IMR-90 (cell line): ENCODE measurements around the gene C19orf85. TPM values are rescaled to one million over a fixed set of nuclear protein-coding genes. Genes with fewer than 3 reads are reported as not detected.

Experiments used
- ATAC-seq: fragments of 200-7000 bp; cut with Tn5 transposase; 2 replicates; pipeline ENCODE4 v1.9.1; 2020; ENCODE audit warnings: low read depth, mild to moderate bottlenecking, moderate library complexity
- BruUV-seq: library from RNA; stranded (reverse); fragments of 400-500 nt; replicated peaks from 2 replicates; lab custom pipeline; 2021; lab: Mats Ljungman, UMichigan
- CTCF ChIA-PET: fragments of 300-600 bp; formaldehyde crosslinking; extraction: SDS; loops from one replicate; lab custom pipeline; 2021; ENCODE audit warnings: antibody characterized with exemption; lab: Yijun Ruan, JAX
- POLR2A ChIA-PET: fragments of 300-600 bp; sonication (Branson Sonifier 250); formaldehyde crosslinking; loops from one replicate; lab custom pipeline; 2022; ENCODE audit warnings: antibody characterized with exemption; ENCODE audit not compliant: unreplicated experiment; lab: Charles Lee
- DNase-seq: peaks from one replicate; pipeline ENCODE4 v3.0.0; 2013
- H2AFZ ChIP-seq: replicated peaks from 2 replicates; pipeline ENCODE3; 2013; ENCODE audit warnings: low read length, mild to moderate bottlenecking; ENCODE audit not compliant: poor library complexity
- H2AK5ac ChIP-seq: 2 replicates; pipeline ENCODE4 v1.6.1; 2013; ENCODE audit warnings: low read depth, low read length, inconsistent platforms
- H2AK9ac ChIP-seq: replicated peaks from 2 replicates; pipeline ENCODE3; 2013; ENCODE audit warnings: mild to moderate bottlenecking, low read depth, low read length, moderate library complexity; ENCODE audit not compliant: poor library complexity
- H2BK120ac ChIP-seq: 2 replicates; pipeline ENCODE4 v1.6.1; 2013; ENCODE audit warnings: low read depth, low read length, inconsistent platforms
- H2BK15ac ChIP-seq: 3 replicates; pipeline ENCODE4 v1.6.1; 2013; ENCODE audit warnings: low read depth, low read length, inconsistent platforms
- H2BK20ac ChIP-seq: 2 replicates; pipeline ENCODE4 v1.6.1; 2013; ENCODE audit warnings: low read depth, mild to moderate bottlenecking, inconsistent platforms, low read length, moderate library complexity
- H2BK5ac ChIP-seq: 2 replicates; pipeline ENCODE4 v1.6.1; 2013; ENCODE audit warnings: mild to moderate bottlenecking, low read depth, low read length, inconsistent platforms; ENCODE audit not compliant: poor library complexity, severe bottlenecking
- H3K14ac ChIP-seq: replicated peaks from 2 replicates; pipeline ENCODE4 v1.6.1; 2013; ENCODE audit warnings: low read depth, low read length, inconsistent platforms
- H3K18ac ChIP-seq: 2 replicates; pipeline ENCODE4 v1.6.1; 2013; ENCODE audit warnings: low read depth, low read length, control low read depth
- H3K23ac ChIP-seq: 2 replicates; pipeline ENCODE4 v1.6.1; 2013; ENCODE audit warnings: low read depth, low read length, inconsistent platforms
- H3K27ac ChIP-seq: 2 replicates; pipeline ENCODE4 v1.5.1; 2013; ENCODE audit warnings: mild to moderate bottlenecking, control low read depth, low read length; ENCODE audit not compliant: insufficient read depth
- H3K27me3 ChIP-seq: 2 replicates; pipeline ENCODE4 v1.6.1; 2013; ENCODE audit warnings: low read length; ENCODE audit not compliant: control insufficient read depth, insufficient read depth
- H3K36me3 ChIP-seq: 2 replicates; pipeline ENCODE4 v1.6.1; 2013; ENCODE audit warnings: low read length, mixed read lengths; ENCODE audit not compliant: control insufficient read depth, insufficient read depth
- H3K4ac ChIP-seq: 2 replicates; pipeline ENCODE4 v1.6.1; 2013; ENCODE audit warnings: low read depth, low read length, inconsistent platforms
- H3K4me1 ChIP-seq: 2 replicates; pipeline ENCODE4 v1.6.1; 2013; ENCODE audit warnings: low read length, mixed read lengths; ENCODE audit not compliant: control insufficient read depth, insufficient read depth
- H3K4me2 ChIP-seq: 2 replicates; pipeline ENCODE4 v1.6.1; 2013; ENCODE audit warnings: low read depth, mild to moderate bottlenecking, control low read depth, low read length, moderate library complexity
- H3K4me3 ChIP-seq: 2 replicates; pipeline ENCODE4 v1.5.1; 2013; ENCODE audit warnings: low read depth, mild to moderate bottlenecking, control low read depth, low read length, moderate library complexity; ENCODE audit not compliant: insufficient read depth
- H3K56ac ChIP-seq: 2 replicates; pipeline ENCODE4 v1.6.1; 2013; ENCODE audit warnings: low read length, inconsistent platforms; ENCODE audit not compliant: insufficient read depth; ENCODE audit errors: extremely low read depth
- H3K79me1 ChIP-seq, 2 experiments: 2 replicates each; pipeline ENCODE4 v1.6.1; 2013; ENCODE audit warnings: low read length in 2 of 2, inconsistent platforms in 1 of 2, low read depth in 1 of 2
- H3K9ac ChIP-seq: 2 replicates; pipeline ENCODE4 v1.6.1; 2013; ENCODE audit warnings: low read depth, low read length, control low read depth
- H3K9me1 ChIP-seq: 2 replicates; pipeline ENCODE4 v1.6.1; 2013; ENCODE audit warnings: low read length, inconsistent platforms; ENCODE audit not compliant: insufficient read depth
- H3K9me3 ChIP-seq: 2 replicates; pipeline ENCODE4 v1.6.1; 2013; ENCODE audit warnings: low read length; ENCODE audit not compliant: control insufficient read depth, insufficient read depth
- H4K20me1 ChIP-seq: 2 replicates; pipeline ENCODE4 v1.6.1; 2013; ENCODE audit warnings: low read length, inconsistent platforms; ENCODE audit not compliant: insufficient read depth
- H4K5ac ChIP-seq: 2 replicates; pipeline ENCODE4 v1.6.1; 2013; ENCODE audit warnings: mild to moderate bottlenecking, low read depth, low read length, control low read depth
- H4K8ac ChIP-seq, 2 experiments: 2 replicates each; pipeline ENCODE4 v1.6.1; 2013; ENCODE audit warnings: low read depth in 2 of 2, low read length in 2 of 2, control low read depth in 1 of 2, inconsistent platforms in 1 of 2
- H4K91ac ChIP-seq: 2 replicates; pipeline ENCODE4 v1.6.1; 2013; ENCODE audit warnings: low read depth, low read length, inconsistent platforms; ENCODE audit not compliant: insufficient read depth
- BHLHE40 ChIP-seq: fragments of 150-350 bp; IDR thresholded peaks from 2 replicates; pipeline ENCODE4 v1.6.1; 2016; ENCODE audit warnings: mild to moderate bottlenecking, low read depth, low read length
- CEBPB ChIP-seq: IDR thresholded peaks from 2 replicates; pipeline ENCODE4 v1.6.1; 2012; ENCODE audit warnings: low read depth, low read length, improper control_type of control experiment
- CHD1 ChIP-seq: IDR thresholded peaks from 2 replicates; pipeline ENCODE4 v1.6.1; 2012; ENCODE audit warnings: low read depth, low read length, improper control_type of control experiment
- CTCF ChIP-seq: conservative IDR thresholded peaks from 2 replicates; pipeline ENCODE4 v1.5.1; 2012; ENCODE audit warnings: mild to moderate bottlenecking, low read depth, low read length, improper control_type of control experiment
- ELK1 ChIP-seq: fragments of 150-350 bp; IDR thresholded peaks from 2 replicates; pipeline ENCODE4 v1.6.1; 2016; ENCODE audit warnings: low read depth, mild to moderate bottlenecking, low read length, moderate library complexity, borderline replicate concordance
- FOS ChIP-seq: fragments of 150-350 bp; IDR thresholded peaks from 2 replicates; pipeline ENCODE4 v1.6.1; 2016; ENCODE audit warnings: low read depth, low read length
- MAFK ChIP-seq: IDR thresholded peaks from 2 replicates; pipeline ENCODE4 v1.6.1; 2012; ENCODE audit warnings: low read depth, low read length, improper control_type of control experiment
- MAZ ChIP-seq: IDR thresholded peaks from 2 replicates; pipeline ENCODE4 v1.6.1; 2012; ENCODE audit warnings: low read depth, mild to moderate bottlenecking, low read length, improper control_type of control experiment, moderate library complexity, borderline replicate concordance
- MXI1 ChIP-seq: IDR thresholded peaks from 2 replicates; pipeline ENCODE4 v1.6.1; 2012; ENCODE audit warnings: low read depth, mild to moderate bottlenecking, low read length, moderate library complexity, borderline replicate concordance
- NFE2L2 ChIP-seq: fragments of 150-350 bp; IDR thresholded peaks from 2 replicates; pipeline ENCODE4 v1.6.1; 2016; ENCODE audit warnings: low read depth, mild to moderate bottlenecking, low read length
- POLR2A ChIP-seq: IDR thresholded peaks from 2 replicates; pipeline ENCODE4 v1.6.1; 2012; ENCODE audit warnings: mild to moderate bottlenecking, low read depth, low read length
- RAD21 ChIP-seq: IDR thresholded peaks from 2 replicates; pipeline ENCODE4 v1.6.1; 2012; ENCODE audit warnings: low read length, improper control_type of control experiment
- RCOR1 ChIP-seq: IDR thresholded peaks from 2 replicates; pipeline ENCODE4 v1.6.1; 2012; ENCODE audit warnings: mild to moderate bottlenecking, low read length, improper control_type of control experiment; ENCODE audit not compliant: insufficient replicate concordance
- RFX5 ChIP-seq: IDR thresholded peaks from 2 replicates; pipeline ENCODE4 v1.8.0; 2012; ENCODE audit warnings: low read depth, mild to moderate bottlenecking, low read length, moderate library complexity
- SMC3 ChIP-seq: fragments of 150-350 bp; IDR thresholded peaks from 2 replicates; pipeline ENCODE4 v1.6.1; 2016; ENCODE audit warnings: low read depth, mild to moderate bottlenecking, antibody characterized with exemption, low read length, moderate library complexity
- USF2 ChIP-seq: fragments of 150-350 bp; IDR thresholded peaks from 2 replicates; pipeline ENCODE4 v1.6.1; 2017; ENCODE audit warnings: mild to moderate bottlenecking, antibody characterized with exemption, low read length, low read depth
- WGBS, 2 experiments: methylation state at CpG; one replicate each; pipeline versions ENCODE4 v1.1.5 to v1.1.7; 2013; ENCODE audit warnings: missing lambda C conversion rate in 2 of 2; ENCODE audit not compliant: insufficient read length in 1 of 2; ENCODE audit errors: extremely low coverage in 2 of 2; 5-methylcytosine and 5-hydroxymethylcytosine counted together
- dilution Hi-C: fragments of 300-500 bp; cut with HindIII; formaldehyde crosslinking; loops from one replicate; pipeline ENCODE4 v1.14.3; 2018; ENCODE audit warnings: low sequenced_read_pairs; ENCODE audit not compliant: unreplicated experiment
- in situ Hi-C: fragments of 300-500 bp; cut with MboI; formaldehyde crosslinking; loops from 3 replicates; pipeline ENCODE4 v1.14.3; 2019; ENCODE audit warnings: low sequenced_read_pairs, inconsistent platforms, mixed read lengths
- intact Hi-C: fragments of 100-400 bp; cut with micrococcal nuclease; formaldehyde crosslinking; loops from 2 replicates; pipeline ENCODE4 v1.10.0; 2022
- polyA plus RNA-seq, 3 experiments: library from polyadenylated mRNA; depleted of rRNA; stranded (reverse); fragments of >200 nt; gene quantifications; 2 replicates each; pipeline ENCODE4 v1.2.3, GENCODE V29; 2012; ENCODE audit warnings: low replicate concordance in 1 of 3
- total RNA-seq: library from RNA; depleted of rRNA; stranded (reverse); fragments of >200 nt; gene quantifications from 2 replicates; pipeline ENCODE4 v1.2.3, GENCODE V29; 2012

C19orf85 gene
- total and polyA plus RNA-seq, 2 of the 4 experiments (the other 2 are of a cell fraction): not detected

- in situ Hi-C loops (no loop called here), intact Hi-C loops (no loop called here), dilution Hi-C loops (no loop called here)
- ChIA-PET CTCF (no interaction called here), POLR2A (no interaction called here)
- no peak for ATAC-seq
- no TSS peak for BruUV-seq
- Histone ChIP-seq H3K36me3 (no peaks in the 10 kb centered on the region), H2BK20ac (no peak overlapping the region), H4K20me1 (peaks cover 4% of the 10 kb centered on the region; the same call in 1 of the 2 replicates), H3K4me2 (no peak overlapping the region), H3K4ac (no peak overlapping the region), H3K9me1 (peaks cover 4% of the 10 kb centered on the region; the same call in 1 of the 2 replicates), H4K5ac (no peak overlapping the region), H3K23ac (no peak overlapping the region), H3K79me1 (peaks cover 5 to 24% of the 10 kb centered on the region in 2 experiments; a peak in 3 of 4 replicates), H2BK120ac (no peak overlapping the region), H3K4me1 (peaks cover 11% of the 10 kb centered on the region), H2AFZ (no peak overlapping the region), H3K18ac (no peak overlapping the region), H4K8ac (no peak overlapping the region), H2BK5ac (no peak overlapping the region), H3K14ac (no peak overlapping the region), H3K27ac (no peak overlapping the region), H2AK9ac (no peak overlapping the region), H2BK15ac (no peak overlapping the region), H3K56ac (no peak overlapping the region), H3K27me3 (no peaks in the 10 kb centered on the region), H3K4me3 (no peak overlapping the region), H3K9me3 (no peaks in the 10 kb centered on the region), H3K9ac (no peak overlapping the region), H2AK5ac (no peak overlapping the region), H4K91ac (no peak overlapping the region)
- DNase-seq: no peak
- WGBS, 2 experiments: 74% methylated on average over 12 of the region's 15 CpGs; no CpG with 5 or more reads in 1 of the 2 experiments
- TF ChIP-seq BHLHE40 (no peak), CHD1 (no peak), MXI1 (no peak), POLR2A (no peak), ELK1 (no peak), USF2 (no peak), MAFK (no peak), RFX5 (no peak), SMC3 (no peak), FOS (no peak), MAZ (no peak), RCOR1 (no peak), RAD21 (no peak), CTCF (no peak), NFE2L2 (no peak), CEBPB (no peak)
Observed at GRCh38 chr19:55463583-55464031, 944 bp downstream of the C19orf85 start.
